Measurements from ENCODE around the gene NOXA1. TPM values are rescaled to one million over a fixed set of nuclear protein-coding genes. Genes with fewer than 3 reads are reported as not detected.

Gene NOXA1
- total RNA-seq, 1 donor from 2014 or later = 0.30 TPM

- H3K27me3 Mint-ChIP-seq = no peaks in the 10 kb centered on the region
- DNase-seq = peak; percentile 84
- peaks cover 17% of the 10 kb centered on the region for H3K36me3 Mint-ChIP-seq (ENCODE audit: low read depth)
- no peak overlapping the region for H3K27ac Mint-ChIP-seq
- intact Hi-C loops (cut with micrococcal nuclease) = loop anchor here (1.0 to 10.0 kb wide), 3 partner anchors 94 to 664 kb away; partner anchors contain the start of genes ARRDC1, CCDC183, MRPL41 and PNPLA7
- peaks cover 17% of the 10 kb centered on the region for H3K4me1 Mint-ChIP-seq
- peak overlapping the region; percentile 39 for H3K4me3 Mint-ChIP-seq
- no peaks in the 10 kb centered on the region for H3K9me3 Mint-ChIP-seq
Measured at GRCh38 chr9:137458194-137459151, 35.3 kb downstream of the NOXA1 start.

GRCh38 chr9:137459152-137459600 is 36.0 kb downstream of the NOXA1 start, which contains the start of gene NSMF:
Gene NSMF, minus strand, starts transcription at chr9:137459334. Its CDS starts 232 bp downstream, at chr9:137459102.
- Mint-ChIP-seq H3K27ac (no peak within 1 kb of the TSS), H3K4me3 (peak within 1 kb of the TSS; percentile 57), H3K4me1 (peaks cover 16% of the 10 kb centered on the region), H3K27me3 (no peaks in the 10 kb centered on the region), H3K9me3 (no peaks in the 10 kb centered on the region), H3K36me3 (ENCODE audit: low read depth) (peaks cover 14% of the 10 kb centered on the region)
- intact Hi-C loops (cut with micrococcal nuclease) = loop anchor here (1.0 to 10.0 kb wide), 3 partner anchors 93 to 664 kb away; partner anchors contain the start of genes ARRDC1, CCDC183, MRPL41 and PNPLA7
- peak; percentile 99 for DNase-seq

- peak; percentile 68 for DNase-seq
- Mint-ChIP-seq H3K9me3 (no peaks in the 10 kb centered on the region), H3K27ac (no peak overlapping the region), H3K4me1 (peaks cover 11% of the 10 kb centered on the region), H3K4me3 (peak overlapping the region; percentile 57), H3K27me3 (no peaks in the 10 kb centered on the region), H3K36me3 (ENCODE audit: low read depth) (peaks cover 13% of the 10 kb centered on the region)
- intact Hi-C loops (cut with micrococcal nuclease) = loop anchor here (1.0 to 10.0 kb wide), 4 partner anchors 37 to 665 kb away; partner anchors contain the start of genes ARRDC1, CCDC183, EXD3 and MRPL41
Measured at GRCh38 chr9:137459601-137460362, 36.6 kb downstream of the NOXA1 start.

- intact Hi-C loops (cut with micrococcal nuclease) = loop anchor here (5.0 kb wide), 1 partner anchor 38 kb away; the partner anchor contains the start of genes EXD3 and NOXA1
- no peaks in the 10 kb centered on the region for H3K27me3 Mint-ChIP-seq
- DNase-seq = no peak
- H3K9me3 Mint-ChIP-seq = no peaks in the 10 kb centered on the region
- peaks cover 9% of the 10 kb centered on the region for H3K4me1 Mint-ChIP-seq
- H3K36me3 Mint-ChIP-seq (ENCODE audit: low read depth) = peaks cover 10% of the 10 kb centered on the region
- peak overlapping the region; percentile 41 for H3K27ac Mint-ChIP-seq
- H3K4me3 Mint-ChIP-seq = peak overlapping the region; percentile 62
Measured at GRCh38 chr9:137460363-137461315, 37.4 kb downstream of the NOXA1 start.

- H3K4me1 Mint-ChIP-seq = peaks cover 6% of the 10 kb centered on the region
- no peak for DNase-seq
- H3K9me3 Mint-ChIP-seq = no peaks in the 10 kb centered on the region
- no peaks in the 10 kb centered on the region for H3K27me3 Mint-ChIP-seq
- intact Hi-C loops (cut with micrococcal nuclease) = loop anchor here (5.0 kb wide), 1 partner anchor 39 kb away; the partner anchor contains the start of genes EXD3 and NOXA1
- H3K4me3 Mint-ChIP-seq = peak overlapping the region; percentile 62
- peak overlapping the region; percentile 41 for H3K27ac Mint-ChIP-seq
- peaks cover 7% of the 10 kb centered on the region for H3K36me3 Mint-ChIP-seq (ENCODE audit: low read depth)
Measured at GRCh38 chr9:137461316-137461662, 38.1 kb downstream of the NOXA1 start.

GRCh38 chr9:137461663-137462395 is 38.6 kb downstream of the NOXA1 start:
- Mint-ChIP-seq H3K36me3 (ENCODE audit: low read depth) (peaks cover 4% of the 10 kb centered on the region), H3K4me3 (peak overlapping the region; percentile 69)

GRCh38 chr9:137462396-137462985 is 39.3 kb downstream of the NOXA1 start:
- Mint-ChIP-seq H3K9me3 (no peaks in the 10 kb centered on the region), H3K4me3 (peak overlapping the region; percentile 69), H3K36me3 (ENCODE audit: low read depth) (no peaks in the 10 kb centered on the region), H3K27me3 (no peaks in the 10 kb centered on the region), H3K27ac (no peak overlapping the region), H3K4me1 (peaks cover 2% of the 10 kb centered on the region)
- peak; percentile 62 for DNase-seq
- intact Hi-C loops (cut with micrococcal nuclease) = loop anchor here (5.0 kb wide), 1 partner anchor 40 kb away; the partner anchor contains the start of genes EXD3 and NOXA1

More at GRCh38 chr9:137461663-137462395, 38.6 kb downstream of the NOXA1 start:
- Mint-ChIP-seq H3K27me3 (no peaks in the 10 kb centered on the region), H3K27ac (peak overlapping the region; percentile 83), H3K9me3 (no peaks in the 10 kb centered on the region), H3K4me1 (peaks cover 3% of the 10 kb centered on the region)
- peak; percentile 95 for DNase-seq
- intact Hi-C loops (cut with micrococcal nuclease) = loop anchor here (5.0 kb wide), 1 partner anchor 40 kb away; the partner anchor contains the start of genes EXD3 and NOXA1

GRCh38 chr9:137462986-137463930 is 40.1 kb downstream of the NOXA1 start:
- peak overlapping the region; percentile 9 for H3K4me3 Mint-ChIP-seq
- no peaks in the 10 kb centered on the region for H3K9me3 Mint-ChIP-seq
- H3K36me3 Mint-ChIP-seq (ENCODE audit: low read depth) = no peaks in the 10 kb centered on the region
- peaks cover 2% of the 10 kb centered on the region for H3K4me1 Mint-ChIP-seq
- H3K27ac Mint-ChIP-seq = no peak overlapping the region
- DNase-seq = no peak
- intact Hi-C loops (cut with micrococcal nuclease) = loop anchor here (5.0 kb wide), 1 partner anchor 41 kb away; the partner anchor contains the start of genes EXD3 and NOXA1
- H3K27me3 Mint-ChIP-seq = peaks cover 1% of the 10 kb centered on the region

- no peaks in the 10 kb centered on the region for H3K9me3 Mint-ChIP-seq
- peaks cover 2% of the 10 kb centered on the region for H3K4me1 Mint-ChIP-seq
- H3K27ac Mint-ChIP-seq = no peak overlapping the region
- H3K36me3 Mint-ChIP-seq (ENCODE audit: low read depth) = no peaks in the 10 kb centered on the region
- intact Hi-C loops (cut with micrococcal nuclease) = loop anchor here (5.0 kb wide), 1 partner anchor 42 kb away; the partner anchor contains the start of genes EXD3 and NOXA1
- peaks cover 4% of the 10 kb centered on the region for H3K27me3 Mint-ChIP-seq
- no peak for DNase-seq
- no peak overlapping the region for H3K4me3 Mint-ChIP-seq
Measured at GRCh38 chr9:137463931-137464290, 40.7 kb downstream of the NOXA1 start.

GRCh38 chr9:137464291-137464999 is 41.3 kb downstream of the NOXA1 start:
- H3K9me3 Mint-ChIP-seq = no peaks in the 10 kb centered on the region

More at GRCh38 chr9:137464291-137464999, 41.3 kb downstream of the NOXA1 start:
- no peaks in the 10 kb centered on the region for H3K36me3 Mint-ChIP-seq (ENCODE audit: low read depth)
- DNase-seq = no peak
- no peak overlapping the region for H3K27ac Mint-ChIP-seq
- no peak overlapping the region for H3K4me3 Mint-ChIP-seq
- intact Hi-C loops (cut with micrococcal nuclease) = loop anchor here (5.0 kb wide), 1 partner anchor 42 kb away; the partner anchor contains the start of genes EXD3 and NOXA1
- H3K4me1 Mint-ChIP-seq = peaks cover 2% of the 10 kb centered on the region
- H3K27me3 Mint-ChIP-seq = peaks cover 9% of the 10 kb centered on the region

Measured in activated CD4-positive, alpha-beta T cell treated with anti-CD3 and anti-CD28 coated beads, Interleukin-2, amount 10 ng/mL, durations not matched to agents 24 days and 14 days (primary cell).